AG04449 (cell line): ENCODE measurements around the gene RRP9.
"Not testable (repeated sequence)": the region's sequence is repeated elsewhere in the genome, so short reads cannot be mapped to it uniquely, and the experiment has no call there.

Experiments used
- CTCF ChIA-PET: fragments of 350-600 bp; formaldehyde crosslinking; extraction: SDS; loops from one replicate; lab custom pipeline; 2021; ENCODE audit warnings: antibody characterized with exemption; lab: Yijun Ruan, JAX
- POLR2A ChIA-PET: fragments of 400-600, 350-600 bp; formaldehyde crosslinking; extraction: SDS; loops from one replicate; lab custom pipeline; 2020; ENCODE audit warnings: antibody characterized with exemption, inconsistent platforms; lab: Yijun Ruan, JAX
- DNase-seq: peaks from one replicate; pipeline ENCODE4 v3.0.0-alpha.2; 2010; ENCODE audit warnings: low read depth, low spot score
- H3K4me3 ChIP-seq: 2 replicates; pipeline ENCODE4 v1.5.1; 2011; ENCODE audit warnings: low read depth, mild to moderate bottlenecking, control low read depth, low read length
- CTCF ChIP-seq: IDR thresholded peaks from one replicate; pipeline ENCODE4 v1.5.1; 2011; ENCODE audit warnings: mild to moderate bottlenecking, moderate library complexity, low read length, control low read depth, inconsistent platforms; ENCODE audit not compliant: insufficient read depth; ENCODE audit errors: missing control alignments

The RRP9 gene

DNA sequence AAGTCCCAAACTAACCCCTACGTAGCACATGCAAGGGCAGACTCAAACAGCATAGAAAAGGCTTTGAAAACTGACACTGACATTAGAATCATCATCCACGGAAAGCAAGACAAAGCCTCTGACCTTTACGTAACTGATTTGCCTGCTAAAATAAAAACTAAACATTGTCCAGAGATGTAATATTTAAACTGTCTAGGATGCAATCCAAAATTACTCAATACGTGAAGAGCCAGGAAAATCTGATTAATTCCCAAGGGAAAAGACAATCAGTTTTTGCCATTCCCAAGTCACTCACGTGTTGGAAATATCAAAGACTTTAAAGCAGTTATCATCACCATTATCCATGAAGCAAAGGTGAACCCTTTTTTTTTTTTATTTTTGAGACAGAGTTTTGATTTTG is 25.3 kb downstream of the RRP9 start:
- ChIA-PET CTCF (no interaction called here), POLR2A (no interaction called here)
- TF ChIP-seq CTCF, result no peak
- no peak for DNase-seq
- H3K4me3 ChIP-seq, result no peak overlapping the region

GRCh38 chr3:51908026-51908425 is 33.7 kb downstream of the RRP9 start:
- CTCF ChIA-PET, result no interaction called here

DNA sequence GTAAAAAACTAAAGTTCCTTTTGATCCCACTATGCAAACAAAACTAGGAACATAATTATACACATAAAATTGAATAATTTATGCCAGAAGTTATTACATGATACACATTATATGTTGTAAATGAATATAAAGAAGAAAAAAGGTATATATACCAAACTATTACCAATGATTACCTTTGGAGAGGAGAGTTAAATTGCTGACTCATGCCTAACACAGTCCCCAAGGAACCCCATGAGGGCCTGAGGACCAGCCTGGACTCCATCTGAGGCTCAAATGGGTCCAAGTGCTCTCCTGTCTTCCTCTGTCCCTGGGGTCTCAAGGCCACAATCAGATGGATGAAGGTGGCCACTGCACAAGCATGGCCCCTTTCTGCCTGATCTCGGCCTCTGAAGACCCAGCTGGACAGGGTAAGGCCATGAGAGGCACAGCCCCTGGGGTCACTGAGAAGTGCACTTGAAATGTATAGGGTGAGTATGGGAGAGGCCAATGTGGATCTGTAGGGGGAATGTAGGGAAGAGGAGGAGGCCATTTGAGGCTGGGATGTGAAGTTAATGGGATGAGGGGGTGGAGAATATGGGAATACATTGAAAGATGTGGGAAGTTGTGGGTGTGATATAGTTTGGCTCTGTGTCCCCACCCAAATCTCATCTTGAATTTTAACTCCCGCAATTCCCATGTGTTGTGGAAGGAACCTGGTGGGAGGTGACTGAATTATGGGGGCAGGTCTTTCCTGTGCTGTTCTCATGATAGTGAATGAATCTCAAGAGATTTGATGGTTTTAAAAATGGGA is 37.5 kb downstream of the RRP9 start:
- no peak overlapping the region for H3K4me3 ChIP-seq
- no peak for DNase-seq
- CTCF ChIA-PET, result no interaction called here
- no peak for TF ChIP-seq CTCF
- POLR2A ChIA-PET, result no interaction called here

More at GRCh38 chr3:51908026-51908425, 33.7 kb downstream of the RRP9 start:
- H3K4me3 ChIP-seq, result no peak overlapping the region
- POLR2A ChIA-PET, result no interaction called here
- DNase-seq, result no peak
- TF ChIP-seq CTCF, result no peak

DNA sequence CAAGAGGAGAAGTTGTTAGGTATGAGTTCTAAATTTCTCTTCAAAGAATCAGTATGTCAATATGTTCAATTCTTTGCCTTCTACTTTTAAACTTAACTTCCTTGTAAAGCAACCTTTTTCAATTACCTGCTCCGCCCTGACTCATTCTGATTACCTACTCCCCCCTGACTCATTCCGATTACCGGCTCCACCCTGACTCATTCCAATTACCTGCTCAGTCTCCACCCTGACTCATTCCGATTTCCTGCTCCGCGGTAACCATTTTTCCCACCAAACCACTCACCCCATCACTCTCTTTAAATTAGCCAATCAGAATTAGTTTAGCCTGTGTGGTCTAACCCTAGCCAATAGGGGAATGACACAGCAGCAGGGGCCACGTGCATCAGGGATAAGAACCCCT is 39.3 kb downstream of the RRP9 start:
- POLR2A ChIA-PET, H3K4me3 ChIP-seq, DNase-seq, CTCF ChIA-PET: not testable (repeated sequence)

GRCh38 chr3:51900043-51900442 is 41.7 kb downstream of the RRP9 start:
- POLR2A ChIA-PET, H3K4me3 ChIP-seq, DNase-seq, CTCF ChIA-PET: not testable (repeated sequence)

- H3K4me3 ChIP-seq, result no peak overlapping the region
- CTCF ChIA-PET, result no interaction called here
- TF ChIP-seq CTCF, result no peak
- POLR2A ChIA-PET, result no interaction called here
- no peak for DNase-seq
These were observed 44.3 kb downstream of the RRP9 start for GRCh38 chr3:51897391-51897790.

GRCh38 chr3:51896607-51897305 is 44.9 kb downstream of the RRP9 start:
- CTCF ChIA-PET, result no interaction called here
- no peak for TF ChIP-seq CTCF
- DNase-seq, result no peak
- no peak overlapping the region for H3K4me3 ChIP-seq
- POLR2A ChIA-PET, result no interaction called here
